GM21737 (cell line): ENCODE results near the gene MYO5B.
"Not testable (repeated sequence)": the region's sequence is repeated elsewhere in the genome, so short reads cannot be mapped to it uniquely, and the experiment has no call there.

Experiments used
- ATAC-seq: cut with Tn5 transposase; IDR thresholded peaks from one replicate; pipeline ENCODE4 v1.9.1; 2021; ENCODE audit warnings: mild to moderate bottlenecking, moderate library complexity; ENCODE audit not compliant: unreplicated experiment

The MYO5B gene

GRCh38 chr18:49898421-49898820 is 296.5 kb downstream of the MYO5B start:
- no peak for ATAC-seq

GRCh38 chr18:49894517-49895226 is 300.3 kb downstream of the MYO5B start:
- ATAC-seq = no peak

- ATAC-seq = no peak
Measured at GRCh38 chr18:49893036-49893435, 301.9 kb downstream of the MYO5B start.

- ATAC-seq = no peak
Measured at GRCh38 chr18:49892148-49892924, 302.6 kb downstream of the MYO5B start.

DNA sequence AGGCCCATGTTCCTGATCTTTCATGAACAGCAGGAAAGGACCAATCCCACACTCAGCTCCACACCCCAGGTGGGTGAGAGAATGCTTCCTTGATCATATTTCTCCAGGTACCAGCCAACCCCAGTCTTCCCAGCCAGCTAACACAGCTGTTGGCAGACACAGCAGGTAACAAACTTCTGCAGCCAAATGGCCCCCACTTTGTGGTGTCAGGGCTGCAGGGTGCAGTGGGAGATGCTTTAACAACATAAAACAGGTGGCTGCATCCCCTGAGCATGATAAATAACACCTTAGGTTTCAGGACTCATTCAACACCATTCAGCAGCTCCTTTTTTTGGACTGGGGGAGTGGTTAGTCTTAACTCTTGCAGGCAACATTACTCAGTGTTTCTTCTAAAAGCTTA is 304.9 kb downstream of the MYO5B start:
- ATAC-seq = no peak

DNA sequence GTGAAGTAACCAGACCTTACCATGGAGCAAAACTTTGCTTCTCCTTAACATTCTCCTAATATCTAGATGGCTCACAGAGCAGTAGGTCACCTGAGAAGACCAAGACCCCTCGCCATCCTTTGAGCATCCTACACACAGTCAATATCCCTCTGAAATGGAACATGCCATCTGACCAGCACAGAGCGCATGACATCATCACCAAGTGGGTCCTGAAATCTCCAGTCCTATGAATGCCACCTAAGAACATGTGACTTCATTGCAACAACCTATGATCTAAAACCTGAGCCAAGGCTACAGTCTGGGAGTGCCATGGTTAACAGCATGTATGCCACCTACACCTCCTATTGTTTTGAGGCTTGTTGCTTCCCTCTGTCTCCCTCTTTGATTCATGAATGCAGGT is 305.4 kb downstream of the MYO5B start:
- ATAC-seq = not testable (repeated sequence)

GRCh38 chr18:49886891-49887764 is 307.8 kb downstream of the MYO5B start:
- ATAC-seq = no peak

GRCh38 chr18:49884959-49885358 is 310.0 kb downstream of the MYO5B start:
- ATAC-seq = no peak

DNA sequence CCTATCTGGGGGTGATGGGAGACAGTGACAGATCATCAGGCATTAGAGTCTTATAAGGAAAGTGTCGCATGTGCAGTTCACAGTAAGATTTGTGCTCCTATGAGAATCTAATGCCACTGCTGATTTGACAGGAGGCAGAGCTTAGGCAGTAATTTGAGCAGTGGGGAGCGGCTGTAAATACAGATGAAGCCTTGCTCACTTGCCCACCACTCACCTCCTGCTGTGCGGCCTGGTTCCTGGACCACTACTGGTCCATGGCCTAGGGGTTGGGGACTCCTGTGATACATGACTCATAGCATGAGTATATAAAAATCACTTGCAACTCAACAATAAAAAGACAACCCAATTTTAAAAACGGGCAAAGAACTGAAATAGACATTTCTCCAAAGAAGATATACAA is 310.5 kb downstream of the MYO5B start:
- no peak for ATAC-seq

DNA sequence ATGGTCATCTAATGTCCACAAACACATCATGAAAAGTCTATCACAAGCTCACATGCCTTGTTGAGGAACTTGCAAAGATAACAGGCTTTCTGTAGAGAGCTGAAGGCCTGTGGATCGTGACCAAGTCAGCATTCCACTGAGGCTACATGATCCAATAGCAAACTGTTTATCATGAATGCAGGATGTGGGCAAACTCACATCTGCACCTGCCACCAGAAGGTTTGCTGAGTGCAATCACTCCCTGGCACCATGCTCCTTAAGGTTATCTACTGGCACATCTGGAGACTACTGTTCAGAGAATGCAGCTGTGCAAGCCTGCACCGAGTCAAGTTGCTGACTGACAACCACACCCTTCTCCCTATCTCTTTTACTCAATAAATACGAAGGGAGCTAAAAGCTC is 314.3 kb downstream of the MYO5B start:
- no peak for ATAC-seq

DNA sequence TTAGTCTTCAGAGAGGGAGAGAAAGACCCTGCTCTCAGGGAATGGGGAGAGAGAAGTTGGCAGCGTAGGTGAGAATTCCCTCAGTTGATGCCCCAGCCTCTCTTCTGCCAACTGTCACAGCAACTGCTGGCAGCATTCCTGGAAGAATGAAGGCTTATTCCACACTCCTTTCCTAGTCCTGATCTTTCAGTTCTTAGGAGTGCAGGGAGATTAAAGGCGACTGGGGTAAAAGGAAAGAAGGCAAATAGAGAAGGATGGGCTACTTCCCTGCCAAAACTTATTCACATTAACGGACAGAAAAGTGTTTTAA is 315.7 kb downstream of the MYO5B start:
- no peak for ATAC-seq

DNA sequence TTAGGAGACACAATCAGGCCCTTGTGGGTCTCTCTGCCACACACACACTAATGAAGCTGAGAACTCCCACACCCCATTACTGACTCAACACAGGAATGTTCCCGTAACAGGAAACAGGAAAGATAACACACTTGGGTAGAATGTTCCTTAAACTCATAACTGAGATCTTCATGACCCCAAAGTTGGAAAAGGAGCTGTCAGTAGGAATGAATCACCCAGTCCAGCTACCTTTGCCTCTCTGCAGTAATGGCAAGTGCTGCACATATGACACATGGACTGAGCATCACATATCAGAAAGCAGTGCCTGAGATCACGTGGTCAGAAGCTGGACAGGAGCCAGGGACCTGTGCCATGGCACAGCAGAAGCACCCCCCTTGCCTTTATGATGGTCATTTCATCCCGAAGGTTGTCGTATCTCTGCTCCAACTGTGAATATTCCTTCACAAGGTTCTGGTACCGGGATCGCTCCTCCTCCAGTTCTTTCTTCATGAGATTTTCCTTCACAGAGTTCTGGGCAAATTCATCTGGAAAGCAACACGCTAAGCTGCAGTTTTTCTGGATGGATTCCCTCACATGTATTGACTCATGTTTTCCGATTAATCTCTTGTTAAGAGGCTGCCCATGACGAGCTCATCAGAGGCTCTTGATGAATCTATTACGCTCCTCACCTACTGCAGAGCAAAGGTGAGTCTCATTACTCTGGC is 316.2 kb downstream of the MYO5B start:
- no peak for ATAC-seq

GRCh38 chr18:49878015-49878414 is 316.9 kb downstream of the MYO5B start:
- ATAC-seq = no peak

GRCh38 chr18:49876536-49876935 is 318.4 kb downstream of the MYO5B start:
- no peak for ATAC-seq

- ATAC-seq = no peak
Measured at GRCh38 chr18:49875783-49876182, 319.2 kb downstream of the MYO5B start.

DNA sequence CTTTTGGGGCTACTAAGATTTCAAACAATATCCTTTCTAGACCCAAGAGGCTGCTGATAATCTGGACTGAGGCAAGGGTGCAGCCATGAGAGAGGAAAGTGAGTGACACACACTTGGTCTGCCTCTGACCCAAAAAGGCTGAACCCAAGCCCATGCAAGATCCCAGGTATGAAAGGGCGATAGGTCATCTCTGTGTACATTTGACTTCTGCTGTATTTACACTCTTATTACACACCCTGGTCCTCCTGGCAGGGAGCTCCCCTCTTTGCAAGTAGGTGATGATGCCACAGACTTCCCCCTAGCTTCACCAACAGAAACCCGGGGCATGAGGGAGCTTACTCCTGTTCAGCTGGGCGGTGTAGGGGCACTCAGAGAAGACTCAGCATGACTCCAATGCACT is 319.8 kb downstream of the MYO5B start:
- no peak for ATAC-seq

DNA sequence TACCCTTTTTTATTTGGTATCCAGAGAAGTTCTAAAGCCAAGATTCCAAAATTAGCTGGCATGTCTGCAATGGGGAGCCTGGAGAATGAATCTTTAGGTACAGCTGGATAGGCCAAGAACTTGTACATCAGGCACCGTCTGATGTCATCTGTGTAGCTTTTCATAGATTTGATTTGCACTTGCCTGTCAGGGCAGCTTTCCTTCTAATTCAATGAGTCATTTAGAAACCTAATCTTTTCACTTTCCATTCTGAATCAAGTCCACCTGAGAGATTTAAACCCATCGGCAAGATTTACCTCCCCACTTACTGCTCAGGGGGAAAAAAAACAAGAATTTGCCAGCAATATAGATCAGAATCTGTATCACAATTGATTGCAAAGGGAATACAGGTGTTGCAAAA is 320.7 kb downstream of the MYO5B start:
- ATAC-seq = no peak

DNA sequence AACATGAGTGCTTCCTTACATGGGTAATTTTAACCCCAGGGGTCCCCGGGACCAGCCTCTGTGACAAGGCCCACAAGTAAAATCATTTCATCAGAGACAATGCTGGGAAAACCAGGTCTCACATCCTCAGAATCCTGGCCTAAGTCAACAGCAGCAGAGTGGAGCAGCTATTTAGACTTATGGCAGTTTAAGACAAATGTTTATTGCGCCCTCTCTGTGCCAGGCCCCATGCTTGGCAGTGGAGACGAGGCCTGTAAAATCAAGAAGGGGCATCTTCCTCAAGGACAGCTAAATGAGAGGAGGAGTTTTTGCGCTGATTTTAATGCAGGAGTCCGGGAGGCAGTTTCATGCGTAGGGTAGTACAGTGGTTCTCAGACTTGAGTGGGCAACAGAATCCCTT is 325.6 kb downstream of the MYO5B start:
- ATAC-seq = no peak

- no peak for ATAC-seq
Measured at GRCh38 chr18:49866680-49867079, 328.3 kb downstream of the MYO5B start.

- no peak for ATAC-seq
Measured at GRCh38 chr18:49865401-49865800, 329.5 kb downstream of the MYO5B start.
